C4-2B (cell line): Measurements from ENCODE around the gene BTN2A1.

Experiments
- CTCF ChIP-seq: fragments of 450-650 bp; conservative IDR thresholded peaks from 2 replicates; pipeline ENCODE4 v1.5.1; 2017; ENCODE audit warnings: mild to moderate bottlenecking
- ZFX ChIP-seq: fragments of 450-650 bp; IDR thresholded peaks from 2 replicates; pipeline ENCODE4 v1.6.1; 2017

GRCh38 chr6:26501482-26501986 is 43.8 kb downstream of the BTN2A1 start:
- TF ChIP-seq CTCF (no peak), ZFX (no peak)
